BE2C (cell line): ENCODE data around the gene DPEP2.
"Not testable (repeated sequence)": the region's sequence is repeated elsewhere in the genome, so short reads cannot be mapped to it uniquely, and the experiment has no call there.

Experiments used
- DNase-seq: peaks from one replicate; pipeline ENCODE4 v3.0.0-alpha.2; 2020
- H3K27me3 ChIP-seq: fragments of 250-450 bp; sonication (Bioruptor Pico); 2 replicates; pipeline ENCODE4 v1.5.1; 2020; ENCODE audit warnings: mild to moderate bottlenecking
- H3K36me3 ChIP-seq: fragments of 250-450 bp; sonication (Bioruptor Pico); 2 replicates; pipeline ENCODE4 v1.5.1; 2020; ENCODE audit warnings: mild to moderate bottlenecking
- H3K4me1 ChIP-seq: fragments of 250-450 bp; sonication (Bioruptor Pico); 2 replicates; pipeline ENCODE4 v1.5.1; 2020
- H3K4me3 ChIP-seq: 2 replicates; pipeline ENCODE4 v1.5.1; 2011; ENCODE audit warnings: low read depth, low read length
- H3K9me3 ChIP-seq: fragments of 250-450 bp; sonication (Bioruptor Pico); 2 replicates; pipeline ENCODE4 v1.5.1; 2020
- CTCF ChIP-seq: IDR thresholded peaks from 2 replicates; pipeline ENCODE4 v1.5.1; 2012; ENCODE audit warnings: mild to moderate bottlenecking, low read depth, low read length

DPEP2 gene

GRCh38 chr16:67942510-67943255 is 56.6 kb downstream of the DPEP2 start:
- no peaks in the 10 kb centered on the region for H3K27me3 ChIP-seq
- H3K36me3 ChIP-seq: no peaks in the 10 kb centered on the region
- H3K4me1 ChIP-seq: peaks cover 7% of the 10 kb centered on the region
- H3K4me3 ChIP-seq: no peak overlapping the region
- no peaks in the 10 kb centered on the region for H3K9me3 ChIP-seq
- DNase-seq: peak; percentile 24
- TF ChIP-seq CTCF: no peak

GRCh38 chr16:67942200-67942509 is 57.1 kb downstream of the DPEP2 start:
- DNase-seq: peak; percentile 61
- Histone ChIP-seq H3K9me3 (no peaks in the 10 kb centered on the region), H3K36me3 (no peaks in the 10 kb centered on the region), H3K27me3 (no peaks in the 10 kb centered on the region), H3K4me1 (peaks cover 7% of the 10 kb centered on the region), H3K4me3 (no peak overlapping the region)
- peak; percentile 90 for TF ChIP-seq CTCF

GRCh38 chr16:67941469-67942199 is 57.6 kb downstream of the DPEP2 start:
- H3K36me3 ChIP-seq: no peaks in the 10 kb centered on the region
- no peak overlapping the region for H3K4me3 ChIP-seq
- no peaks in the 10 kb centered on the region for H3K9me3 ChIP-seq
- no peaks in the 10 kb centered on the region for H3K27me3 ChIP-seq
- H3K4me1 ChIP-seq: peaks cover 7% of the 10 kb centered on the region
- DNase-seq: peak; percentile 69
- TF ChIP-seq CTCF: no peak

- H3K4me1 ChIP-seq: peaks cover 7% of the 10 kb centered on the region
- H3K27me3 ChIP-seq: no peaks in the 10 kb centered on the region
- DNase-seq: no peak
- H3K4me3 ChIP-seq: no peak overlapping the region
- H3K9me3 ChIP-seq: no peaks in the 10 kb centered on the region
- no peak for TF ChIP-seq CTCF
- H3K36me3 ChIP-seq: no peaks in the 10 kb centered on the region
Observed at GRCh38 chr16:67940446-67941089, 58.7 kb downstream of the DPEP2 start.

- H3K27me3 ChIP-seq: no peaks in the 10 kb centered on the region
- no peak overlapping the region for H3K4me3 ChIP-seq
- H3K9me3 ChIP-seq: no peaks in the 10 kb centered on the region
- no peak for DNase-seq
- peaks cover 7% of the 10 kb centered on the region for H3K4me1 ChIP-seq
- no peaks in the 10 kb centered on the region for H3K36me3 ChIP-seq
- no peak for TF ChIP-seq CTCF
Observed at GRCh38 chr16:67939507-67940445, 59.5 kb downstream of the DPEP2 start.

GRCh38 chr16:67937713-67938112 is 61.6 kb downstream of the DPEP2 start:
- H3K27me3 ChIP-seq, H3K9me3 ChIP-seq, H3K36me3 ChIP-seq, H3K4me1 ChIP-seq, H3K4me3 ChIP-seq, DNase-seq: not testable (repeated sequence)
